GM21360 (cell line): ENCODE results near the gene CFAP97.
"Not testable (repeated sequence)": the region's sequence is repeated elsewhere in the genome, so short reads cannot be mapped to it uniquely, and the experiment has no call there.

Experiments used
- ATAC-seq: cut with Tn5 transposase; IDR thresholded peaks from one replicate; pipeline ENCODE4 v1.9.1; 2021; ENCODE audit warnings: mild to moderate bottlenecking, moderate library complexity; ENCODE audit not compliant: unreplicated experiment

Gene CFAP97

GRCh38 chr4:185203486-185204237 lies at the start of gene CFAP97:
CFAP97 (minus strand) TSS chr4:185204000; CDS start chr4:185191196, 12,804 bp downstream.
- ATAC-seq, result peak; percentile 65

DNA sequence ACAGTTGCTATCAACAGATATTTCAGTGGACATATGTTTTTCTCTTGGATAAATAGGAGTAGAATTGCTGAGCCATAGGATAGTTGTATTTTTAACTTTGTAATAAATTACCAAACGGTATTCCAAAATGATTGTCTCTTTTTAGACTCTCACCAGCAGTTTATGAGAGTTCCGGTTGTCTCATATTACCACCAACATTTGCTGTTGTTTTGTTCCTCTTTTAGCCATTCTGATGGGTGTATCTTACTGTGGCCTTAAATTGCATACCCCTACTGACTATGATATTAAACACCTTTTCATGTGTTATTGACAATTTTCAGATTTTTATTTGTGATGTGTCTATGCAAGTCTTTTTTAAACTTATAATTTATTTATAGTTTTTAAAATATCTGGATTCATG lies 45.3 kb upstream of the CFAP97 start:
- no peak for ATAC-seq

DNA sequence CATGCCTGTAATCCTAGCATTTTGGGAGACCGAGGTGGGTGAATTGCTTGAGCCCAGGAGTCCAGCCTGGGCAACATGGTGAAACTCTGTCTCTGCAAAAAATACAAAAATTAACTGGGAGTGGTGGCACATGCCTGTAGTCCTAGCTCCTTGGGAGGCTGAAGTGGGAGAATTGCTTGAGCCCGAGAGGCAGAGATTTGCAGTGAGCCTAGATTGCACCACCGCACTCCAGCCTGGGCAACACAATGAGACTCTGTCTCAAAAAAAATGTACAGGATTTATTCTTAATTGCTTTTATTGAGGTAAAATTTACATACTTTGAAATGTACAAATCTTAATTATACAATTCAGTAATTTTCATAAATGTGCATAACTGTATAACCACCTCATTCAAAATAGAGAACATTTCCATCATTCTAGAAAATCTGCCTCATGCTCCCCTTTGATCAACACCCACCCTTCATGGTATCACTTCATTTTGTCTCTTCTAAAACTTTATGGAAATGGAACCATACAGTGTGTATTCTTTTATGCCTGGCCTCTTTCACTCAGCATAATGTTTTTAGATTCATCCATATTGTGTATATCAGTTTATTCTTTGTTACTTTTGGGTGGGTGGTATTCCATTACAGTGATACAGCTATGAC lies 44.7 kb upstream of the CFAP97 start:
- ATAC-seq, result no peak

- no peak for ATAC-seq
Measured at GRCh38 chr4:185247151-185247550, 43.4 kb upstream of the CFAP97 start.

GRCh38 chr4:185246453-185246852 lies 42.7 kb upstream of the CFAP97 start:
- ATAC-seq, result no peak

- no peak for ATAC-seq
Measured at GRCh38 chr4:185244763-185245162, 41.0 kb upstream of the CFAP97 start.

GRCh38 chr4:185243879-185244278 lies 40.1 kb upstream of the CFAP97 start:
- no peak for ATAC-seq

GRCh38 chr4:185242749-185243533 lies 39.1 kb upstream of the CFAP97 start:
- ATAC-seq, result no peak

- not testable (repeated sequence) for ATAC-seq
Measured at GRCh38 chr4:185240486-185240885, 36.7 kb upstream of the CFAP97 start.

DNA sequence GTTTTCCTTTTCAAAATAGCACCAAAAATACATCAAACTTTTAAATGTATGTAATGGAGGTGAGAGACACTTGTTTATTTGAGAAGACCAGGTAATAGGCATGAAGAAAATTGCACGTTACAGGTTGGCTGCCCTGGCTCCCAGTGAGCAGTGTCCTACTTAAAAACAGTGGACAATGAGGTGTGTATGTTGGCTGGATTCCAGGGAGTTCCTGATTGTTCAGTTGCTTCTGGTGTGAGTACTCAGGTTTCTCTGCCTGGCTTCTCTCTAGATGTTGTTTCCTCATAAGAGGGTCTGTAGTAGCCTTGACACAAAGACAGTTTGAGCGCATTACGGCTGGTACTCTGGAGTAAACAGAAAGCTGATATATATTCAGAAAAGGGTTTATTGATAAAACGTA lies 35.0 kb upstream of the CFAP97 start:
- ATAC-seq, result no peak

GRCh38 chr4:185238215-185238681 lies 34.4 kb upstream of the CFAP97 start:
- ATAC-seq, result no peak

- ATAC-seq, result no peak
Measured at GRCh38 chr4:185237175-185237574, 33.4 kb upstream of the CFAP97 start.

DNA sequence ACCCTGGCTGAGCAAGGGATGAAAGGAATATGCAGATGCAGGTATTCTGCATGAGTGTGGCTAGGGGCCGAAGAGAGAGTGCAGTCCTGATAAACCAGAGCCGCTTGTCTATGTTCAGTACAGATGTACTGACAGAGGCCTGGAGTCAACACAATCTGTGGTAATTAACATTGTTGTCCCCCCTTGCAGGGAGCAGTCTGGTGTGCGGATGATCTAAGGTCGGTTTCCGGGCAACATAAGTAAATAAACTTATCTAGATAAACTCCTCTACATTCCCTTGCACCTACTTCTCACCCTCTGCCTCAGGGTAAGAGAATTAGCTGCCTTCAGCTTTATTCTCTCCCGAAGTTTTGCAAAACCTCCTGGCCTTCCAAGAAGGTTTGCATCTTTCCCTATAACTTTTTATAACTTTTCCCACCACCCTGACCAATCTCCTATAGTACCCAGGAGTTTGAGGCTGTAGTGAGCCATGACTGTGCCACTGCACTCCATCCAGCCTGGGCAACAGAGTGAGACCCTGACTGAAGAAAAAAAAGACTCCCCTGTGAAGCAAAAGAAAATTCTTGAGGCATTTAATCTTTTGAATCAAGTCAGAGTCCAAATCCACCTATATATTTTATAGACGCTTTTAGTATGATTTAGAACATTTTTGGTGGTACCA lies 32.2 kb upstream of the CFAP97 start:
- ATAC-seq, result no peak

- no peak for ATAC-seq
Measured at GRCh38 chr4:185235119-185235842, 31.5 kb upstream of the CFAP97 start.

DNA sequence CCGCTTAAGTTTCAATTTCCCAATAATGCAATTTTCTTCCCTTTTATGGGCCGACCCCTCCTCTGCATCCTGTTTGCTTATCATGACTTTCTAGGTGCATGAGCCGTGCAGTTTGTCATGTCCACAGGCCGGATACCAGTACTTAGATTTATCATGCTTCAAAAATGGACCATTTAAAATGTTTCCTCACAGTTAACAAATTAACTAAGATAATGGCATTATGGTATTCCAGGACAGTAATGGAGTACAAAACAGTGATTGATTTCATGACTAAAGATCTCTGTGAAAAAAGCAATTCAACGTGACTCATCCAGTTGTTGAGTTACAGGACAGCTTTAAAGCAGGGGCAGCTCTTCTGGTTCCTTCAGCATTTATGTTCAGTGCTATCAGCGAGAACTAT lies 28.6 kb upstream of the CFAP97 start:
- ATAC-seq, result no peak

- ATAC-seq, result no peak
Measured at GRCh38 chr4:185229021-185229818, 25.4 kb upstream of the CFAP97 start.

- ATAC-seq, result no peak
Measured at GRCh38 chr4:185227713-185228278, 24.0 kb upstream of the CFAP97 start.

DNA sequence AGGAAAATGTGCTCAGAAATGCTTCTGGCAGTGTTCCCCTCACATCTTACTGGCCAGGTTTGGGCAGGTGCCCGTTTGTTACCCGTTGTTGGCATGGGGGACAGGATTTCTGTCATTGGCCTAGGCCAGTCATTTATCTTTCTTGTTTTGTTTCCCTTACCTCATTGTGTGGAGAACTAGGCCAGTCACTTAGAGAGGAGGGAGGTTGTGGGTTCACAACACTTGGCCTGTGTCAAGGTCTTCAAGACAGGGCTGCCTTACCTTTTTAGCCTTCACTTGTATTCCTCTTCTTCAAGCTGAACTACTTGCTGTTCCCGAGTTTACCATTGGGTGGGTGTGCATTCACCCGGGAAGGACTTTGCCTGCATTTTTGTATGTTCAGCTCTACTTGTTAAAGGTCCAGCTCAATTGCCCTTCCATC lies 23.3 kb upstream of the CFAP97 start:
- no peak for ATAC-seq

DNA sequence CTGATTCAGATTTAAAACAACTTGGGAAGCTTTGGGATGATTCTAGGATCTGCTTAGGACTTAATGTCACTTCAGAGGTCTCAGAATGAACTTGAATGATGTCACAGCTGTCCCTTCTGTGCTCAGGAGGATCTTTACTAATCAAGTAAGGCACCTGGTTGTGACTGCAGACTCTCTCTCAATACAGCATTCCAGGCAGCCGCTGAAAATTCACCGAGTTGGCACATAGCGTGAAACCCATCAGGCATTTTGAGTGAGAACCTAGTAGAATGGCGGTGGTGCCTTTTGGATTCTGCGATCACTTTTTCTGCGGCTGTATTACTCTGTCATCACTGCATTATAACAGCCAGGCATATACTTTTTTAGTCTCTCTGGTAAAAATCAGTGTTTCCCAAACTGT lies 22.1 kb upstream of the CFAP97 start:
- no peak for ATAC-seq
